SH-SY5Y (cell line): ENCODE data around the gene NDUFAF3.

ENCODE experiments used
- GATA2 ChIP-seq: IDR thresholded peaks from 2 replicates; pipeline ENCODE4 v1.6.1; 2011; ENCODE audit warnings: mild to moderate bottlenecking, low read depth, low read length
- GATA3 ChIP-seq: IDR thresholded peaks from 2 replicates; pipeline ENCODE4 v1.6.1; 2011; ENCODE audit warnings: low read depth, mild to moderate bottlenecking, low read length, moderate library complexity

DNA sequence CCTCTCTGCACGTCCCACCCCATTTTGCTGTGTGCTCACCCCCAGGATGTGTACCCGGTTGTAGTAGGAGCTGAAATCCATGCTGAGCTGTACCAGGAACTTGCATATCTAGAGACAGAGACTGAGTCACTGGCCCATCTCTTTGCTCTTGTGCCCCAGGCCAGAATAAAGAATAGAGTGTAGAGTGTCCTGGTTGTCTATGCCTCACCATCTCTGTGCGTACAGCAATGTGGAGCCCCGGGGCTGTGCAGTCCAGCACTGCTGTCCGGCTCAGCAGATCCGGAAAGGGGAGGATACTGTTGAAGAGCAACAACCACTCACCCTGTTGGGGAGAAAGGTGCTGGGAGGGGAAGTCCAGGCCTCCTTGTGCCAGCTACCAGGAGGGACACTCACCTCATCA is 6.2 kb upstream of the NDUFAF3 start:
- TF ChIP-seq GATA2, result no peak
- no peak for TF ChIP-seq GATA3
